Stimulated activated CD4-positive, alpha-beta T cell treated with anti-CD3 and anti-CD28 coated beads, Interleukin-15, amount 100 ng/mL, for 1 hour (primary cell): ENCODE data around the gene IFIT5.
"Not testable (repeated sequence)": the region's sequence is repeated elsewhere in the genome, so short reads cannot be mapped to it uniquely, and the experiment has no call there.

Experiments
- DNase-seq, 2 donors: peaks; one replicate each; pipeline ENCODE4 v3.0.0-alpha.2; 2020; ENCODE audit warnings: low read depth in 1 of 2, low spot score in 1 of 2

The IFIT5 gene, protein sequence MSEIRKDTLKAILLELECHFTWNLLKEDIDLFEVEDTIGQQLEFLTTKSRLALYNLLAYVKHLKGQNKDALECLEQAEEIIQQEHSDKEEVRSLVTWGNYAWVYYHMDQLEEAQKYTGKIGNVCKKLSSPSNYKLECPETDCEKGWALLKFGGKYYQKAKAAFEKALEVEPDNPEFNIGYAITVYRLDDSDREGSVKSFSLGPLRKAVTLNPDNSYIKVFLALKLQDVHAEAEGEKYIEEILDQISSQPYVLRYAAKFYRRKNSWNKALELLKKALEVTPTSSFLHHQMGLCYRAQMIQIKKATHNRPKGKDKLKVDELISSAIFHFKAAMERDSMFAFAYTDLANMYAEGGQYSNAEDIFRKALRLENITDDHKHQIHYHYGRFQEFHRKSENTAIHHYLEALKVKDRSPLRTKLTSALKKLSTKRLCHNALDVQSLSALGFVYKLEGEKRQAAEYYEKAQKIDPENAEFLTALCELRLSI

DNA sequence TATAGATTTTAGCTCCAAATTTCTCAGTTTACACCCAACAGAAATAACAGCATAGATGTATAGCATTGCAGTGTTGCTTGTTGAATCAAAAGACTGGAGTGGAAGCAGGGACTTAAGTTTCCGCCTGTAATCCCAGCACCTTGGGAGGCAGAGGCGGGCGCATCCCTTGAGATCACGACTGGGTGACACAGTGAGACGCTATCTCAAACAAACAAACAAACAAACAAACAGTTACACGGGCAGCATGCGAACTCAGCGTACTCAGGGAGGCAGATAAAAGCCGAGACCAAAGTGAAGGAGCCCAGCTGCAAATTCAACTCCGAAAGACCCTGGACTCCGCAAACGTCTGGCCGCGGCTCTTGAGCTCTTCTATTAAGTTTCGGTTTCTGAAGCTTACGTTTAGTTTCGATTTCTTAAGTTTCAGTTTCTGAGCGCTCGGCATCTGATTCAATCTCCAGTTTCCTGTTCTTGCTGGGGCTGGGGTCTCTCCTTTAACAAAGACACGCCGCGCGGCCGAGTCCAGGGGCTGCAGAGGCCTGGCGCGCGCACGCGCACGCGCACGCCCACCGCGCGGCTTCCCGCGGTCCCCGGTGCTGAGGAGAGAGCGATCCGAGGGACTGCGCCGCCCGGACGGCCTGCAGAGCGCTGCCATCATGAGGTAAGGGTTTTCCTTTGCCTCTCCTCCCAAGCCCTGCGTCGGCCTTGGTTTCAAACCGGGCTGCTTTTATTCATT, at the start of gene IFIT5:
Gene IFIT5 (plus strand): TSS at position 423 of the 733 bp plus-strand sequence. CDS start 231 bp downstream, at position 654.
- DNase-seq: peak; percentile 40 to 44

DNA sequence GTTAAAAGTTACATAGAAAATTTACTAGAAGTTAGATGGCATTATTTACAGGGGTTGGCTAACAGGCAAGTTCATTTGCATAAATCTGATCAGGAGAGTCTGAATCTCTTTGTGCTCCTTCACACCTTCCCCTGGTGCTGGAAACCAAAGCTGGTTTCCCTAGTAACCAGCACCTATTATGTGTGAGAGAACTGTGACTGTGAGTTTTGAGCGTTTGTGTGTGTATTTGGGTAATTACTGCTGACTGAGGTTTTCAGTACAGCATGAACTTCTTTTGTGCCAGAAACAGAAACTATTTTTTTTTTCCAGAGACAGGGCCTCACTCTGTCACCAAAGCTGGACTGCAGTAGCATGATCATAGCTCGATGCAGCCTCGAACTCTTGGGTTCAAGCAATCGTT, 46.8 kb upstream of the IFIT5 start:
- DNase-seq: no peak

DNA sequence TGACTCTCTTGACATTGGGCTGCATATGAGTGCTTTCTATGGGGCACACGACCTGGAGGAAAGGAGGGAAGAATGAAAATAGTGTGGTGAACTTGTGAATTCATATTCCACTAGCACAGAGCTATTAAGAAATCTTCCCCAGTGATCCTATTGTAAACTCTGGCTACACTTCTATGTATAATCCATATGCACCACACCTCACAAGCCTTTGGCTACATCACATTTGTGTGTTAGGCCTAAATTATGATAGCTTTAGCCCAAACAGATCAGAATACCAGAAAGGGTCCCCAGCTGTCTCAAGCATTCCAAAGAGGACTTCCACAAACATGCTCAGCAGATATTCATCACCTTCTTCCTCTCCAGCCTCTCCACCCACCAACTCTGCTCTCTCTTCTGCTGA, 46.2 kb upstream of the IFIT5 start:
- DNase-seq: no peak

DNA sequence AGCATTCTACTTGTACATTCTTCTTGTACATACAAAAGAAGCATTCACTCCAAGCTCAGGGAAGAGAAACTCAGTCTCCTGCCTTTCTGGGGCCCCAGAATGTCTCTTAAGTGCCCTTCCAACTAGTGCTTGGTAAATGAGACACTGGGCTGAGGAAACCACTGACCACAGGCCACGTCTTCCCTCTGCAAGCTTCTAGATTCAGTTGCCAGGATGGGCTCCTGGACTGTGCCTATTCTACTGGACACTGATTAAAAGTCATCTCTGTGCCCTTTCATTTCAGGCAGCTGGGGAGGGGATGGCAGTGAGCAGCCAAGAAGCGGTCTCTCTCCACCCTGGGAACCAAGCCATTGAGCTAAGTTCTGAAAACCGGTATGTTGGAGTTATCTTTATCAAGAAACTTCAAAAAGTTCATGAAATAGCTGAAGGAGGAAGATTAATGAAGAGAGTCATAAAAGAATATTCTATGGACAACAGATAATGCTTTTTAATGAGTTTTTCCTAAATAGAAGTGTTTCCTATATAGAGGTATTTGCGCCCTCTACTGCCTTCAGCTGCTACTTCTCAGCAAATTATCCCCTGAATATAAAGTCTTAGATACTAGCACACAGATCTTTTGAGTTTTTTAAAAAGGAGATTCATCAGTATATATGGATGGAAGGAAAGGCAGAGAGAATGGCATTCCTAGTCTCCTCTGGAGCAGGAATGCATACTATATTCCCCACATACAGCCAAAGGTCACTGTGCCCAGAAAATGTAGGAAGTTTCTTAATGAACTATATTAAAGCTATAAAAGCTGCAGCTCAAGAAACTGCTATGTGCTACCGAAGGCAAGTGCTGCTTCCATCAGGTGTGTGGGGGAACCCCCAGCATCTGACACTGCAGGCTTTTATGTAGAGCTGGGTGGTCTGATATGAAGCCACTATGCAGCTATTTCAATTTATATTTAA, 44.9 kb upstream of the IFIT5 start:
- DNase-seq: no peak

DNA sequence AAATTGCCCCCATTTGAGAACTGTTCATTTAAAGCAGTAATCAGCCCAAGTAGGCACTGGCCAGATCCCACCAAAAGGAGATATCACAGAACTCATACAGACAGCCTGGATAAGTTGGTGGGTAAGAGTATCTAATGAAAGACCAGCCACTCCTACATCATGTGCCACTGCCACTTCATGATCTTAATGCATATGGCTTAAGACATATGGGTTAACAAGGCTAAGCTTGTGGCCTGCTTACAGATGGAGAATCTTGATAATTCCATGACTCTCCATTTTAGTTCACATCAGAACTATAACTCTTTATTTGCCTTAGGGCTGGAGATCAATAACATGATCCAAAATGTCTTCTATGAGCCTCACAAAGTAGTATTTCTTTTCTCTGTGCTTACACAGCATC, 43.3 kb upstream of the IFIT5 start:
- DNase-seq: no peak

GRCh38 chr10:89371987-89372386, 42.4 kb upstream of the IFIT5 start:
- no peak for DNase-seq

- no peak for DNase-seq
Observed at GRCh38 chr10:89373916-89374711, 40.3 kb upstream of the IFIT5 start.

DNA sequence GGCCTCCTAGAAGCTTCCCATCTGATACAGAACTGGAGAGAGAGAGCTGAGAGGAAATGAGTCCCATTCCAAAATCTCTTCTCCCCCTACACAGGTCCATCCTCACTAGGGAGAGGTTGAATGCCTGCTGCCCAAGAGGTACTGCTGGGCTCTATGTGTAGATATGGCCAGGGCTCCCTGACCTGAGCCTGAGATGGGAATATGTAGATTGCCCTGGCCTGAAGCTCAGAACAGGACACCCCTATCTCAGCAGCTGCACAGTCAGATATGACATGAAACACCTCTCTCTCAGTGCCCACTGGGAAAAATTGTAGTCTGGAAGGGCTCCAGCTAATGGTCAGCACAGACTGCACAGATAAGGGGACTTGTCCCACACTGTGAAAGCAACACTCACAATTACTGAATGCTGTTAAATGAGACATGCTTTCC, 39.6 kb upstream of the IFIT5 start:
- DNase-seq: no peak

DNA sequence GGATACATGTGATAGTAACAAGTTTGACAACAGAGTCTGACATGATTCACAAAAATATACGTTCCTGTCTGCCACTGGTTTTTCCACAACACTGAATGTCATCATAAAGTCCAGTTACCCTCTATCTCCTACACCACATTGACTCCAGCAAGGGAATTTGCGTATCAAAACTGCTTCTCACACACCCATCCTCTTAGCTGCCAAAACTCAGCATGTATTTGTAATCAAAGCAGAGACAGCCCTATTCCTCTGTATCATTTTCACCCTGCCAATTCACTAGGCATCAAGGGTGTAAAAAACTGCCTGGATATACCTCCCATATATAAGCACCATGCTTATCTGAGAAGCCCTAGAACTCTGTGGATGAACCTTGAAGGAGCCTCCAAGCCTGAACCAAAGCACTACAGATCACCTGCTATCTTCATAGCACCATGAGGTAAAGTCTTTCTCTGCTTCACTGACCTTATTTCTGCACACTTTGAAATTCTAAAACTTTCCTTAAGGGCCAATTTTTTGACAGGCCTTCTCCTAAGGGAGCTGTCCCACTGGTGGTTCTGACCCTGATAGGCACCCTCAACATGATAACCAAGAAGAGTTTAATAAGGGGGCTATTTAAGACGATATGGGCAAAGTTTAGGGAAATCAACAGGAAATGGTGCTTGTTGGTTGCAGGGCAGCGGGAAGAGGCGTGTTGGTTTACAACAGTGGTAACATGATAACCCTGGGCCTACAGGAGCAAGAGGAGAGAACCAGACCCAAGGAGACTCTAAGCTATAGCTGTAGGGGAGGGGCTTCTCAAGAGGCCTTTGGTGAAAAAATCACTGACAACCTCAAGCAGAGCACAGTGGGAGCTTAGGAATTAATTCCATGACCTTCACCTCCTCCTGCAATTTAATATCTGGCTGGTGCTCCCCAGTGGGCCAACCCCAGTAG, 36.4 kb upstream of the IFIT5 start, which contains the start of gene IFIT1B:
Gene IFIT1B (plus strand): TSS at position 352 of the 933 bp plus-strand sequence. CDS start 80 bp downstream, at position 432.
- DNase-seq: no peak

DNA sequence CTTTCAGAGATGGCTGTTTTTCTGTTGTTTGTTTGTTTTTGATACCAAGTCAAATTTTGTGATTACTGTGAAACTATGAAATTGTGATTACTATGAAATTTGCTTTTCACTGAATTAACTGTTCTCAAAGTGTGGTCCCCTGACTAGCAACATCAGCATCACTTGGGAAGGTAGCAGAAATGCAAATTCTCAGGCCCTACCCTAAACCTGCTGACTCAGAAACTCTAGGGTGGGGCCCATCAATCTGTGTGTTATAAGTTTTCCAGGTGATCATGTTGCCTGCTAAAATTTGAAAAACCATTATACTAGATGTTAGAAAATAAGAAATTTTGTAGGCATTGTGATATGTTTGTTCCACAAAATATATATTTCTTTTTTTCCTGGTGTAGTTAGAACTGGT, 35.3 kb upstream of the IFIT5 start:
- no peak for DNase-seq

DNA sequence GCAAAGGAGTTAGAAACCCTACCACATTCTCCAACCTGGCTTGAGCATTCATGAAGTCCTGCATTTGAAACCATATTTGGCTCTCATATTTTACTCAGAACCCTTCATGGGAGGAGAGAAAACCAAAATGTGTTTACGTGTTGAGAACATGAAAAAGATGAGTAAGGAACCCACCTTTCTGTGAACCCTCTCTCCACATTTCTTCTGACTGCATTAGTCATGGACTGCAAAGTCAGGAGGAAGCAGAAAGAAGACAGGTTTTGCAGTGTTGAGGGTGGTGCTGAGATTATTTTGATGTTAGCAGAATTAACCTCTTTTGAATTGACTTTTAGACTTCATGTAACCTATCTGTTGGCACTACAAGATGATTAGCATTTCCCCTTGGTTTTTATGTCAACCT, 31.6 kb upstream of the IFIT5 start:
- no peak for DNase-seq

DNA sequence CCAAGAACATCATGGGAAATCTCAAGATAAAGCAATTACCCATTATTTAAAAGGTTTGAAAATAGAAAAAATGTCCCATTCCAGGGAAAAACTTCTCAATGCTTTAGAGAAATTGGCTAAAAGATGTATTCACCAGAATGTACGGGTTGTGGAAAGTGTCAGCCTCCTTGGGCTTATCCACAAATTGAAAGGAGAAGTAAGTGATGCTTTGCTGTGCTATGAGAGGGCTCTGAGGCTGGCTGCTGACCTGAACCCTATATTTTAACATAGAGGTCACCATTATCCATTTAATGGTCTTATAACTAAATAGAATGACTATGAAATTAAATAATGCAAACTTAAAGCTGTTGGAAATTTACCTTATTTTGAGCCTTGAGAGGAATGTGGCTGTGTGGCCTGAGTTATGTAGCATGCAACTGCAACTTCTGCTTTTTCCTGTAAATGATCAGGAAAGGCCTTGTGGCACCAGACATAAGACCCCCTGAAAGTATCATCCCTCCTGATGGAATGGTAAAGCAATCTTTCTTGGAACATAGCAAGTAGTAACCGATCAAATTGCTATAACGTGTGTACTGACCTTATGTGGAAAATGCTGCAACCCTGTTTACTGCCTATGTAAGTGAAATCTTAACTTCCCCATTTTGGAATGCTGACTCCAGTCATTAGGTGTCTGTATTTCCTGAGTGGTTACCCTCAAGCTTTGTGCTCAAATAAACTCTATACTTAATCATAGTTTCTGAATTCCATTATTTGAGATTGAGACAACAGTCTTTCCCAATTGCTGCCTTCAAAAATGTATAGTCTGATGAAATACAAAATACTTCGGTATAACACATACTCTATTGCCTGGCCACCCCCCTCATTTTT, 29.7 kb upstream of the IFIT5 start:
- DNase-seq: no peak

- DNase-seq: no peak
Observed at GRCh38 chr10:89388806-89389205, 25.6 kb upstream of the IFIT5 start.

GRCh38 chr10:89389254-89389653, 25.1 kb upstream of the IFIT5 start:
- no peak for DNase-seq

DNA sequence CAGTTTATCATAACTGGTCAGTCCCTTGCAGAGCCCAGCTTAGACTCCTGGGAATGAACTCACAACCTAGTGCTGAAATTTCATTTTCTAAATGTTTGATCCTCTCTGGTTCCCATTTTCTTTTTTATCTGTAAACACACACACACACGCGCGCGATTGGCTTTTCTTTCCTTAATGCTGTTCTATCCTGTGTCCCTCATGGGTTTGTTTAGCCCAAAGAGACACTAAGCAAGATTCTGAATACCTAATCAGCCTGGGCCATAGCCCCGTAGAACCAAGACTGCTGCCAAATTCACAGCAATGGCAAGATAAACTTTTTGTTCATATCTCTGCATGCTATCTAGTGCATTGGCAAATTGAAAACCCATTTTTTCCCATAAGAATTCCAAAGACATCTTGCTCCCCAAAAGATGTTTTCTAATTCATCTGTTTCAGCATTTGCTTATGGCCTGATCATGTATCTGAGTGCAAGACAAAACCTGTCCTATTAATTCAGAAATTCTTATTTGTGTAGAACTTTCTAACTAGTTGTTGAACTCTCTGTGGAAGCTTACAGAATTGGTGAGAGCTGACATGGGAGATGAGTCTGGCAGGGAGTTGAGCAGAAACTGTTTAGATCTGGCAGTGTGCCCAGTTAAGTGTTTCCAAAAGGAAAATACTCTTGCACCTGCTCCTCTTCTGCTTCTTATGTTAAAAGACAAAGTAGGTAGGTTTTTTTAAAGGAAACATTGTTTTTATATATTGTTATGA, 23.7 kb upstream of the IFIT5 start:
- DNase-seq: no peak

DNA sequence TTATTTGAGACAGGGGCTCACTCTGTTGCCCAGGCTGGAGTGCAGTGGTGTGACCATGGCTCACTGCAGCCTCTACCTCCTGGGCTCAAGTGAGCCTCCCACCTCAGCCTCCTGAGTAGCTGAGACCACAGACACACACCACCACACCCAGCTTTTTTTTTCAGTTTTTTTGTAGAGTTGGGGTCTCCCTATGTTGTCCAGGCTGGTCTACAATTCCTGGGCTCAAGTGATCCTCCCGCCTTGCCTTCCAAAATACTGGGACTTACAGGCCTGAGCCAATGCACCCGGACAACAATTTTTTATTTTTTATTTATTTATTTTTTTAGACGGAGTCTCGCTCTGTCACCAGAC, 23.2 kb upstream of the IFIT5 start:
- DNase-seq: not testable (repeated sequence)

GRCh38 chr10:89391907-89392756, 22.2 kb upstream of the IFIT5 start, which contains the start of gene IFIT1:
TSS of gene IFIT1 (plus strand) at chr10:89392623. CDS start at chr10:89392713, 90 bp downstream.
- no peak for DNase-seq
